HCT116 (cell line): Measurements from ENCODE around the gene HOXC13. TPM values are rescaled to one million over a fixed set of nuclear protein-coding genes. Genes with fewer than 3 reads are reported as not detected.

Source experiments
- ATAC-seq: fragments of 200-7000 bp; cut with Tn5 transposase; 2 replicates; pipeline ENCODE4 v1.9.1; 2020; ENCODE audit warnings: mild to moderate bottlenecking, moderate library complexity
- BruUV-seq: library from RNA; stranded (reverse); fragments of 400-500 nt; replicated peaks from 2 replicates; lab custom pipeline; 2021; lab: Mats Ljungman, UMichigan
- CTCF ChIA-PET: fragments of 300-600 bp; sonication (Branson Sonifier 250); formaldehyde crosslinking; loops from one replicate; lab custom pipeline; 2021; ENCODE audit warnings: antibody characterized with exemption; lab: Charles Lee
- POLR2A ChIA-PET: fragments of 300-600, 350-600 bp; sonication (Branson Sonifier 250); formaldehyde crosslinking; loops from one replicate; lab custom pipeline; 2021; ENCODE audit warnings: antibody characterized with exemption; lab: Charles Lee
- RAD21 ChIA-PET, 2 experiments: fragments of 300-600 bp; sonication (Branson Sonifier 250); formaldehyde crosslinking; loops; one replicate each; lab custom pipeline; 2023; ENCODE audit warnings: low total read pairs in 2 of 2; ENCODE audit not compliant: uncharacterized antibody in 2 of 2, unreplicated experiment in 2 of 2, low non-redundant PET in 1 of 2; lab: Charles Lee
- DNase-seq: peaks from one replicate; pipeline ENCODE4 v3.0.0-alpha.2; 2010; ENCODE audit warnings: low read depth, low spot score
- H2AFZ ChIP-seq: fragments of 200-600 bp; shearing (Covaris generic), sonication (generic); 2 replicates; pipeline ENCODE4 v1.6.1; 2017; ENCODE audit warnings: low read depth, mixed run types, mixed read lengths, antibody characterized with exemption, low read length; ENCODE audit not compliant: poor library complexity, severe bottlenecking
- H3K27ac ChIP-seq: 2 replicates; pipeline ENCODE4 v1.5.1; 2012; ENCODE audit warnings: low read depth, low read length
- H3K27me3 ChIP-seq: fragments of 200-600 bp; sonication (generic); 2 replicates; pipeline ENCODE4 v1.6.1; 2016; ENCODE audit warnings: mixed run types, low read length, mixed read lengths; ENCODE audit not compliant: insufficient read depth
- H3K36me3 ChIP-seq, 2 experiments: fragments of 200-500 bp in 1 of 2; fragments of 200-600 bp in 1 of 2; sonication (Bioruptor generic) in 1 of 2; sonication (generic) in 1 of 2; 2 replicates each; pipeline versions ENCODE4 v1.5.1 to v1.6.1; 2014 to 2016; ENCODE audit warnings: low read length in 2 of 2, inconsistent platforms in 1 of 2, mixed read lengths in 1 of 2, mixed run types in 1 of 2; ENCODE audit not compliant: insufficient read depth in 2 of 2, control insufficient read depth in 1 of 2
- H3K4me1 ChIP-seq, 2 experiments: fragments of 200-600 bp in 1 of 2; sonication (generic) in 1 of 2; 2 replicates each; pipeline versions ENCODE4 v1.5.1 to v1.6.1; 2012 to 2017; ENCODE audit warnings: low read length in 2 of 2, inconsistent platforms in 1 of 2, mild to moderate bottlenecking in 1 of 2, mixed read lengths in 1 of 2, mixed run types in 1 of 2, moderate library complexity in 1 of 2; ENCODE audit not compliant: insufficient read depth in 2 of 2, control insufficient read depth in 1 of 2
- H3K4me2 ChIP-seq: fragments of 200-600 bp; sonication (generic); 2 replicates; pipeline ENCODE4 v1.6.1; 2017; ENCODE audit warnings: mixed run types, low read length, mixed read lengths
- H3K4me3 ChIP-seq, 2 experiments: fragments of 200-600 bp in 1 of 2; sonication (generic) in 1 of 2; replicated peaks in 1 of 2; 2 replicates each; pipeline ENCODE4 v1.5.1; 2011 to 2016; ENCODE audit warnings: low read length in 2 of 2, control low read depth in 1 of 2, low read depth in 1 of 2, mild to moderate bottlenecking in 1 of 2, mixed read lengths in 1 of 2, mixed run types in 1 of 2
- H3K79me2 ChIP-seq: fragments of 200-600 bp; sonication (generic); 2 replicates; pipeline ENCODE4 v1.6.1; 2017; ENCODE audit warnings: mild to moderate bottlenecking, mixed run types, low read length, moderate library complexity, mixed read lengths; ENCODE audit not compliant: insufficient read depth
- H3K9ac ChIP-seq: fragments of 200-600 bp; sonication (generic); 2 replicates; pipeline ENCODE4 v1.6.1; 2016; ENCODE audit warnings: low read length, mixed read lengths
- H3K9me2 ChIP-seq: fragments of 200-600 bp; sonication (generic), shearing (Covaris generic); 2 replicates; pipeline ENCODE4 v1.6.1; 2017; ENCODE audit warnings: mixed run types, mild to moderate bottlenecking, moderate library complexity; ENCODE audit not compliant: insufficient read depth
- H3K9me3 ChIP-seq, 2 experiments: fragments of 200-500 bp in 1 of 2; fragments of 200-600 bp in 1 of 2; sonication (Bioruptor generic) in 1 of 2; sonication (generic) in 1 of 2; 2 replicates each; pipeline ENCODE4 v1.6.1; 2014 to 2017; ENCODE audit warnings: low read length in 2 of 2, mixed read lengths in 2 of 2, inconsistent platforms in 1 of 2, low read depth in 1 of 2, mild to moderate bottlenecking in 1 of 2, mixed run types in 1 of 2, moderate library complexity in 1 of 2; ENCODE audit not compliant: control insufficient read depth in 1 of 2, insufficient read depth in 1 of 2
- H4K20me1 ChIP-seq: fragments of 200-600 bp; sonication (generic), shearing (Covaris generic); 2 replicates; pipeline ENCODE4 v1.6.1; 2017; ENCODE audit warnings: mixed run types, mild to moderate bottlenecking, moderate library complexity; ENCODE audit not compliant: insufficient read depth
- CBX3 ChIP-seq: IDR thresholded peaks from 2 replicates; pipeline ENCODE4 v1.6.1; 2012; ENCODE audit warnings: low read depth
- CEBPB ChIP-seq: IDR thresholded peaks from 2 replicates; pipeline ENCODE4 v1.6.1; 2012; ENCODE audit warnings: low read depth
- EGR1 ChIP-seq: IDR thresholded peaks from 2 replicates; pipeline ENCODE4 v1.6.1; 2012; ENCODE audit warnings: low read depth
- ELF1 ChIP-seq: IDR thresholded peaks from 2 replicates; pipeline ENCODE4 v1.6.1; 2012; ENCODE audit warnings: low read depth, borderline replicate concordance
- EZH2phosphoT487 ChIP-seq: fragments of 200-600 bp; IDR thresholded peaks from 2 replicates; pipeline ENCODE4 v1.6.1; 2018; ENCODE audit warnings: antibody characterized with exemption, borderline replicate concordance
- FOSL1 ChIP-seq: IDR thresholded peaks from 2 replicates; pipeline ENCODE4 v1.6.1; 2012; ENCODE audit warnings: low read depth
- JUND ChIP-seq: IDR thresholded peaks from 2 replicates; pipeline ENCODE4 v1.6.1; 2012
- POLR2A ChIP-seq: IDR thresholded peaks from 2 replicates; pipeline ENCODE4 v1.7.0; 2011; ENCODE audit warnings: borderline replicate concordance; ENCODE audit not compliant: insufficient read depth, insufficient read length; ENCODE audit errors: extremely low read depth
- RAD21 ChIP-seq: IDR thresholded peaks from 2 replicates; pipeline ENCODE4 v1.6.1; 2012; ENCODE audit warnings: low read depth, mild to moderate bottlenecking
- SP1 ChIP-seq: IDR thresholded peaks from 2 replicates; pipeline ENCODE4 v1.6.1; 2012; ENCODE audit warnings: low read depth
- SRF ChIP-seq: IDR thresholded peaks from 2 replicates; pipeline ENCODE4 v1.6.1; 2012; ENCODE audit warnings: low read depth
- TCF7L2 ChIP-seq: IDR thresholded peaks from 2 replicates; pipeline ENCODE4 v1.7.0; 2011; ENCODE audit warnings: borderline replicate concordance, inconsistent platforms; ENCODE audit not compliant: insufficient read depth, insufficient read length; ENCODE audit errors: extremely low read depth
- ZFX ChIP-seq: fragments of 450-650 bp; IDR thresholded peaks from 2 replicates; pipeline ENCODE4 v1.6.1; 2017
- intact Hi-C: fragments of 100-400 bp; cut with micrococcal nuclease; formaldehyde crosslinking; loops from 2 replicates; pipeline ENCODE4 v1.10.0; 2022
- total RNA-seq: library from RNA; stranded (reverse); gene quantifications from one replicate; pipeline ENCODE4 v1.2.1, GENCODE V29; 2021; ENCODE audit not compliant: unreplicated experiment
- TF ChIP-seq, protein P1 (sequence below): IDR thresholded peaks from 2 replicates; pipeline ENCODE4 v1.6.1; 2012
- TF ChIP-seq, protein P2 (sequence below), 3 experiments: fragments of 200-600 bp in 1 of 3; sonication (generic) in 1 of 3; IDR thresholded peaks in 2 of 3; conservative IDR thresholded peaks in 1 of 3; 2 replicates each; pipeline ENCODE4 v1.5.1; 2012 to 2017; ENCODE audit warnings: low read depth in 2 of 3, low read length in 2 of 3, antibody characterized with exemption in 1 of 3, borderline replicate concordance in 1 of 3, control low read depth in 1 of 3, mild to moderate bottlenecking in 1 of 3, mixed read lengths in 1 of 3, mixed run types in 1 of 3, moderate library complexity in 1 of 3; ENCODE audit not compliant: insufficient read depth in 1 of 3

Gene HOXC13
- total RNA-seq, 1 experiment from 2014 or later: 3.8 TPM

DNA sequence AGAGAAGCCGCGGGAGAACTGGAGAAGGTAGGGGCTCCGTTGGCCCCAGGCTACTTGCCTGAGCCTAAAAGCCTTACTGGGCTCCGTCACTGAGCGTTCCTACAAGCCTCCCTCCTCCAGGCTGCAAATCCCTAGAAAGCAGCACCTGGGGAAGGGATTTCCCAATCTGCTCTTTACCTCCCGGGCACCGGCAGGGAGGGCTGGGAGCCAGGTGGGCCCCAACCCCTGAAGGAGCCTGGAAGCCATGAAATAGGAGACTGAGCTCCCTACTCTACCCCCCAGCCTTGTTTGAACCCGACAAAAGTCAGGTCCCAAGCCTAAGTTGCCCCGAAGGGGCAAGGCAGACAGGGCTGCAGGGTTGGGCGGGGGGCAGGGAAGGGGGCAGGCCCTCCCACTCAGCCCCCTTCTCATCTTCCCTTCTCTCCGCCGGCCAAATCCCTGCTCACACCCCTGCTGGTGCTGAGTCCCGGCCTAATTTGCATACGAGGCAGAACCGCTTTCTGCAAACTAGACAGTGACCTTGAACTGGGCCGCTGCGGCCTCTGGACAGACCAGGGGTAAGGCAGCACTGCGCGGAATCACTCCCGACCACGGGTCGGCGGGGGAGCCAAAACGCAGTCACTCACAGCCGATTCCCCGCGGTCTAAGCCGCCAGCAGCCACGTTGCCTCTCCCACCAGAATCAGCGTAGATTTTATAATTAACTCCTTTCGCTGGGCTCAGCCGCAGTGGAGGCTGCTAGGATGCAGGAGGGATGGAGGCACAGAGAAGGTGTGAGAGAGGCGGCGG, 12.4 kb downstream of the HOXC13 start:
- CTCF ChIA-PET: interaction anchor here (0.8 kb wide), 1 partner anchor 158 kb away, joined by 3 read pairs; no protein-coding TSS in a partner anchor
- POLR2A ChIA-PET: no interaction called here
- no TSS peak for BruUV-seq
- H3K79me2 ChIP-seq: no peaks in the 10 kb centered on the region
- H3K27me3 ChIP-seq: no peaks in the 10 kb centered on the region
- TF ChIP-seq JUND: no peak
- TF ChIP-seq ZFX: no peak
- TF ChIP-seq TCF7L2: no peak
- no peak for TF ChIP-seq ELF1
- TF ChIP-seq, protein P1, sequence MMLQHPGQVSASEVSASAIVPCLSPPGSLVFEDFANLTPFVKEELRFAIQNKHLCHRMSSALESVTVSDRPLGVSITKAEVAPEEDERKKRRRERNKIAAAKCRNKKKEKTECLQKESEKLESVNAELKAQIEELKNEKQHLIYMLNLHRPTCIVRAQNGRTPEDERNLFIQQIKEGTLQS: no peak
- TF ChIP-seq EZH2phosphoT487: no peak
- no peak for TF ChIP-seq CBX3
- TF ChIP-seq FOSL1: no peak
- TF ChIP-seq, protein P2, sequence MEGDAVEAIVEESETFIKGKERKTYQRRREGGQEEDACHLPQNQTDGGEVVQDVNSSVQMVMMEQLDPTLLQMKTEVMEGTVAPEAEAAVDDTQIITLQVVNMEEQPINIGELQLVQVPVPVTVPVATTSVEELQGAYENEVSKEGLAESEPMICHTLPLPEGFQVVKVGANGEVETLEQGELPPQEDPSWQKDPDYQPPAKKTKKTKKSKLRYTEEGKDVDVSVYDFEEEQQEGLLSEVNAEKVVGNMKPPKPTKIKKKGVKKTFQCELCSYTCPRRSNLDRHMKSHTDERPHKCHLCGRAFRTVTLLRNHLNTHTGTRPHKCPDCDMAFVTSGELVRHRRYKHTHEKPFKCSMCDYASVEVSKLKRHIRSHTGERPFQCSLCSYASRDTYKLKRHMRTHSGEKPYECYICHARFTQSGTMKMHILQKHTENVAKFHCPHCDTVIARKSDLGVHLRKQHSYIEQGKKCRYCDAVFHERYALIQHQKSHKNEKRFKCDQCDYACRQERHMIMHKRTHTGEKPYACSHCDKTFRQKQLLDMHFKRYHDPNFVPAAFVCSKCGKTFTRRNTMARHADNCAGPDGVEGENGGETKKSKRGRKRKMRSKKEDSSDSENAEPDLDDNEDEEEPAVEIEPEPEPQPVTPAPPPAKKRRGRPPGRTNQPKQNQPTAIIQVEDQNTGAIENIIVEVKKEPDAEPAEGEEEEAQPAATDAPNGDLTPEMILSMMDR (IDR thresholded peaks at IDR 0.05 in 2 of 3, conservative IDR thresholded peaks at IDR 0.05 in 1 of 3; ENCODE audit: borderline replicate concordance in 1 of 3, insufficient read depth in 1 of 3, low read depth in 2 of 3, low read length in 2 of 3): no peak
- no peak for TF ChIP-seq EGR1
- TF ChIP-seq CEBPB: no peak
- TF ChIP-seq SP1: no peak
- no peak for TF ChIP-seq SRF
- no peak for TF ChIP-seq POLR2A
- TF ChIP-seq RAD21: no peak
- TF ChIP-seq, all 23 proteins: peak for 0
- H2AFZ ChIP-seq: no peak overlapping the region
- ATAC-seq: no peak
- no peaks in the 10 kb centered on the region for H4K20me1 ChIP-seq
- RAD21 ChIA-PET: interaction anchor here in 1 of 2 experiments (0.6 kb wide), 1 partner anchor 87 kb away, joined by 3 read pairs; no protein-coding TSS in a partner anchor
- peaks cover 12 to 15% of the 10 kb centered on the region in 2 experiments for H3K4me1 ChIP-seq
- no peak overlapping the region for H3K27ac ChIP-seq
- no peak overlapping the region for H3K9ac ChIP-seq
- intact Hi-C loops: loop anchor here (1.0 kb wide), 1 partner anchor 158 kb away; no protein-coding TSS in a partner anchor
- no peak for DNase-seq
- no peak overlapping the region for H3K4me3 ChIP-seq
- H3K36me3 ChIP-seq: no peaks in the 10 kb centered on the region
- H3K4me2 ChIP-seq: no peak overlapping the region
- no peaks in the 10 kb centered on the region for H3K9me3 ChIP-seq
- no peaks in the 10 kb centered on the region for H3K9me2 ChIP-seq
